ENCODE measurements around the gene ACTA1.
"Not testable (repeated sequence)": the region's sequence is repeated elsewhere in the genome, so short reads cannot be mapped to it uniquely, and the experiment has no call there.

Gene ACTA1

GRCh38 chr1:229396585-229397206, 37.2 kb downstream of the ACTA1 start:
- no peak for TF ChIP-seq ZFX (IDR thresholded peaks at IDR 0.05; ENCODE audit: borderline replicate concordance)
- TF ChIP-seq, protein P1, sequence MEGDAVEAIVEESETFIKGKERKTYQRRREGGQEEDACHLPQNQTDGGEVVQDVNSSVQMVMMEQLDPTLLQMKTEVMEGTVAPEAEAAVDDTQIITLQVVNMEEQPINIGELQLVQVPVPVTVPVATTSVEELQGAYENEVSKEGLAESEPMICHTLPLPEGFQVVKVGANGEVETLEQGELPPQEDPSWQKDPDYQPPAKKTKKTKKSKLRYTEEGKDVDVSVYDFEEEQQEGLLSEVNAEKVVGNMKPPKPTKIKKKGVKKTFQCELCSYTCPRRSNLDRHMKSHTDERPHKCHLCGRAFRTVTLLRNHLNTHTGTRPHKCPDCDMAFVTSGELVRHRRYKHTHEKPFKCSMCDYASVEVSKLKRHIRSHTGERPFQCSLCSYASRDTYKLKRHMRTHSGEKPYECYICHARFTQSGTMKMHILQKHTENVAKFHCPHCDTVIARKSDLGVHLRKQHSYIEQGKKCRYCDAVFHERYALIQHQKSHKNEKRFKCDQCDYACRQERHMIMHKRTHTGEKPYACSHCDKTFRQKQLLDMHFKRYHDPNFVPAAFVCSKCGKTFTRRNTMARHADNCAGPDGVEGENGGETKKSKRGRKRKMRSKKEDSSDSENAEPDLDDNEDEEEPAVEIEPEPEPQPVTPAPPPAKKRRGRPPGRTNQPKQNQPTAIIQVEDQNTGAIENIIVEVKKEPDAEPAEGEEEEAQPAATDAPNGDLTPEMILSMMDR (IDR thresholded peaks at IDR 0.05): no peak
- no peak overlapping the region for H3K27ac ChIP-seq

- not testable (repeated sequence) for H3K27ac ChIP-seq
Measured at GRCh38 chr1:229394517-229394916, 39.4 kb downstream of the ACTA1 start.

GRCh38 chr1:229392936-229393335, 41.0 kb downstream of the ACTA1 start:
- TF ChIP-seq, protein P1 (IDR thresholded peaks at IDR 0.05): no peak
- no peak for TF ChIP-seq ZFX (IDR thresholded peaks at IDR 0.05; ENCODE audit: borderline replicate concordance)
- no peak overlapping the region for H3K27ac ChIP-seq

DNA sequence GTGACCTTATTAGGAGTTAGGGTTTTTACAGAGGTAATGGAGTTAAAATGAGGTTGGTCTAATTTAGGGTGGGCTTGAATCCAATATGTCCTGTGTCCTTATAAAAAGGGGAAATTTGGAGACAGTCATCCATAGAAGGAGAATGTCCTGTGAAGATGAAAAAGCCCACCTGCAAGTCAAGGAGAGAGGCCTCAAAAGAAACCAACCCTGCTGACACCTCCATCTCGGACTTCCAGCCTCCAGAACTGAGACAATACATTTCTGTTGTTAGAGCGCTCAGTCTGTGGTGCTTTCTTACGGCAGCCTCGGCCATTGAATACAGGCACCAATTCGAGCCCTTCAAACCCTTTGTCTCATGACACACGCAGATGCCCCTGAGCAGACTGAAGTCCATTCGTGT, 43.8 kb downstream of the ACTA1 start:
- TF ChIP-seq, protein P1 (IDR thresholded peaks at IDR 0.05): no peak
- TF ChIP-seq ZFX (IDR thresholded peaks at IDR 0.05; ENCODE audit: borderline replicate concordance): no peak
- no peak overlapping the region for H3K27ac ChIP-seq

- H3K27ac ChIP-seq: no peak overlapping the region
- TF ChIP-seq, protein P1 (IDR thresholded peaks at IDR 0.05): no peak
- TF ChIP-seq ZFX (IDR thresholded peaks at IDR 0.05; ENCODE audit: borderline replicate concordance): no peak
Measured at GRCh38 chr1:229388897-229389580, 44.9 kb downstream of the ACTA1 start.

GRCh38 chr1:229385853-229386456, 47.9 kb downstream of the ACTA1 start:
- H3K27ac ChIP-seq: no peak overlapping the region
- no peak for TF ChIP-seq ZFX (IDR thresholded peaks at IDR 0.05; ENCODE audit: borderline replicate concordance)
- TF ChIP-seq, protein P1 (IDR thresholded peaks at IDR 0.05): no peak

- TF ChIP-seq, protein P1 (IDR thresholded peaks at IDR 0.05): no peak
- TF ChIP-seq ZFX (IDR thresholded peaks at IDR 0.05; ENCODE audit: borderline replicate concordance): no peak
- H3K27ac ChIP-seq: no peak overlapping the region
Measured at GRCh38 chr1:229384822-229385221, 49.1 kb downstream of the ACTA1 start.

All from 22Rv1 (cell line).